ENCODE results near the gene PPP6R2. TPM values are rescaled to one million over a fixed set of nuclear protein-coding genes. Genes with fewer than 3 reads are reported as not detected.
"Not testable (repeated sequence)": the region's sequence is repeated elsewhere in the genome, so short reads cannot be mapped to it uniquely, and the experiment has no call there.

Gene PPP6R2
- total and polyA plus RNA-seq, 2 of the 4 experiments (the other 2 are of a cell fraction) = 49.2 to 51.6 TPM

- H2AK5ac ChIP-seq (ENCODE audit: low read depth, low read length); H2BK120ac ChIP-seq (ENCODE audit: low read depth, low read length); H3K4ac ChIP-seq (ENCODE audit: low read depth, low read length); H3K4me3 ChIP-seq (ENCODE audit: insufficient read depth, low read depth, low read length); intact Hi-C loops (cut with micrococcal nuclease); H3K18ac ChIP-seq (ENCODE audit: low read depth, low read length); H2BK5ac ChIP-seq (ENCODE audit: low read depth, low read length, poor library complexity, severe bottlenecking); H4K20me1 ChIP-seq (ENCODE audit: insufficient read depth, low read length); H4K5ac ChIP-seq (ENCODE audit: low read depth, low read length); H4K8ac ChIP-seq (ENCODE audit: low read depth in 2 of 2, low read length in 2 of 2); H3K14ac ChIP-seq (replicated peaks; ENCODE audit: low read depth, low read length); H3K9me3 ChIP-seq (ENCODE audit: control insufficient read depth, insufficient read depth, low read length); in situ Hi-C loops (cut with MboI; ENCODE audit: low sequenced_read_pairs); H4K91ac ChIP-seq (ENCODE audit: insufficient read depth, low read depth, low read length); H3K23ac ChIP-seq (ENCODE audit: low read depth, low read length); dilution Hi-C loops (cut with HindIII; ENCODE audit: low sequenced_read_pairs, unreplicated experiment); H3K27ac ChIP-seq (ENCODE audit: insufficient read depth, low read length); H2AK9ac ChIP-seq (replicated peaks; ENCODE audit: low read depth, low read length, poor library complexity); H2BK20ac ChIP-seq (ENCODE audit: low read depth, low read length); DNase-seq; CTCF ChIA-PET; H3K4me2 ChIP-seq (ENCODE audit: low read depth, low read length); H3K27me3 ChIP-seq (ENCODE audit: control insufficient read depth, insufficient read depth, low read length); BruUV-seq (replicated peaks); H3K9me1 ChIP-seq (ENCODE audit: insufficient read depth, low read length); H2AFZ ChIP-seq (replicated peaks; ENCODE audit: low read length, poor library complexity); H3K9ac ChIP-seq (ENCODE audit: low read depth, low read length); ATAC-seq (ENCODE audit: low read depth); H3K4me1 ChIP-seq (ENCODE audit: control insufficient read depth, insufficient read depth, low read length); H2BK15ac ChIP-seq (ENCODE audit: low read depth, low read length); H3K56ac ChIP-seq (ENCODE audit: extremely low read depth, insufficient read depth, low read length): not testable (repeated sequence)
- POLR2A ChIA-PET (ENCODE audit: unreplicated experiment) = interaction anchor here (0.7 kb wide), 1 partner anchor 23 kb away, joined by 4 read pairs; no protein-coding TSS in a partner anchor
- WGBS, 2 experiments (ENCODE audit: extremely low coverage in 2 of 2, insufficient read length in 1 of 2) = no CpG with 5 or more reads among the region's 15 CpGs
- Histone ChIP-seq H3K36me3 (ENCODE audit: control insufficient read depth, insufficient read depth, low read length) (peaks cover 23% of the 10 kb centered on the region), H3K79me1 (ENCODE audit: low read depth in 1 of 2, low read length in 2 of 2) (peaks cover 17 to 23% of the 10 kb centered on the region in 2 experiments)
Measured at GRCh38 chr22:50381021-50381555, 38.0 kb downstream of the PPP6R2 start.
